HG03439 (cell line): Measurements from ENCODE around the gene PCOLCE2.
"Not testable (repeated sequence)": the region's sequence is repeated elsewhere in the genome, so short reads cannot be mapped to it uniquely, and the experiment has no call there.

ENCODE experiments used
- ATAC-seq: cut with Tn5 transposase; IDR thresholded peaks from one replicate; pipeline ENCODE4 v1.9.1; 2021; ENCODE audit warnings: mild to moderate bottlenecking, moderate library complexity; ENCODE audit not compliant: unreplicated experiment

PCOLCE2 gene

GRCh38 chr3:142902356-142902755 is 13.5 kb upstream of the PCOLCE2 start:
- ATAC-seq = no peak

- no peak for ATAC-seq
Observed at GRCh38 chr3:142898346-142899213, 9.7 kb upstream of the PCOLCE2 start.

DNA sequence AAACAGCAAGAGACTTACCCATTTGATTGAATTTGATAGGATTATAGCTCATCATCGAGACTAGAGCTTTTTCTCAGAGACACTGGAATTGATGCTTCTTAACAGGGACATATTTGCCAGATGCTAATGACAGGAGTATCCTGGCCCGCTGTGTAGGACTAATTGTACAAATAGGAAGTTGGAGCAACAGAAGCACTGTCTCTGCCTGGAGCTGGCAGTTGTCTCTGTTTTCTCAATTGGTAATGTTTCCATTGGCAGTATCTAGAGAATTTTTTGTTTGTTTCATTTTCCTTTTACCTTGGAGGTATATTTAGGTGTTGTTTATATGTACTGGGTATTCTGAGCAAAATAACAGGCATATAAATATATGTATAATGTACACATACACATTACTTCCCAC is 8.9 kb upstream of the PCOLCE2 start:
- ATAC-seq = no peak

DNA sequence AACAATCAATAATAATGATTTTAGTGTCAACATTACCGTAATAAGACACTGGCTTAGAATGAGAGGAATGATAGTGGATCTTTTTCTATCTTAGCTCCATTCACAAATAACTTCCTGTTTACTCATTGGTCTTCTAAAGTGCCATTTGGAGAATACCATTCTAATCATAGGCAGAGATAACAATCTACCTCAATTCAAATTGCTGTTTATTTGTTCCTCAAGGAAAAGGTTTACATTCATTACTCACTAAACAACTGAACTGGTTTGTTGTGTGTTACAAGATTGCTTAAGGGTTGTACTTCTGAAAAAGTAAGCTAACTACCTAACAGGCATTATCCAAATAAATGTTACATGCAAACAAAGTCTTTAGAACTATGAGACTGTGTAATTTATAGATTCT is 8.1 kb upstream of the PCOLCE2 start:
- no peak for ATAC-seq

DNA sequence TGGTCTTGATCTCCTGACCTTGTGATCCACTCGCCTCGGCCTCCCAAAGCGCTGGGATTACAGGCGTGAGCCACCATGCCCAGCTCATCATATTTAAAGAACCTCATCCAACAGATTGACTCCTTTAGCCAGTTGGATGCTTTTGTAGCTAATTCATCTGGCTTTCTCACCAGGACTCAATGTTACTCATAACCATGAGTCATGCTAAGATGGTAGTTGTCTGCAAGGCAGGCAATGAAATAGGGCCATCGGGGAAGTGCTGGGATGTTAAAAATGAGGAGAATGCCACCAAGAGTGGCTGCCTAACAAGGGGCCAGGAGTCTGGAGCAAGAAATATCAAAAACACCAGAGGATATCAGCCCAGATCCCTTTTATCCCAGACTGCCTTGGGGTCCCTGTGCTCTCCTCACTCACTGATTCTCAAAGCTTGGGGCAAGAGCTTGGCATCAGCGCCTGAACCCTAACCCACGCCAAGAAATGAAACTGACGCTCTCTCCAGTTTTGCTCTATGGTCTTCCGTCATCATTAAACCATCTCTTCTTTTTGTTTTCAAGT is 7.4 kb upstream of the PCOLCE2 start:
- no peak for ATAC-seq

- ATAC-seq = no peak
Observed at GRCh38 chr3:142894493-142894892, 5.6 kb upstream of the PCOLCE2 start.

DNA sequence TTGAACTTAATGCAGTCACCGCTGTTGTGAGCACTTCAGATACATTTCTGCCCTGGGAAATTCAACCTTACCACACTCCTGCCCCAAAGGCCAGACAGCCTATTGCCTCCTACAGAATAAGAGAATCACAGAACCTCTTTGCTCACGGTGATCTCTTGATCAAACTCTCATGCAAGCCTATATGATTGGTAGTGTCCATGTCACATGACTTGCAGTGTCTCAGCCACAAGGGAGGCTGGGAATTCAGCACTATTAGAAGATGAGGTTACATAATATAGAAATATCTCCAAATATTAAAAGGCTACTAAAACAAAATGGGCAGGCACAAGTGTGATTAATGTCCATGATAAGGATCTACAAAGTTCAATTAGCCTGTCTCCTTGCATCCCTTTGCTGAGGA is 3.8 kb upstream of the PCOLCE2 start:
- ATAC-seq = no peak

GRCh38 chr3:142890592-142890991 is 1.7 kb upstream of the PCOLCE2 start:
- ATAC-seq = no peak

- ATAC-seq = no peak
Observed at GRCh38 chr3:142889212-142890014, 530 bp upstream of the PCOLCE2 start.

DNA sequence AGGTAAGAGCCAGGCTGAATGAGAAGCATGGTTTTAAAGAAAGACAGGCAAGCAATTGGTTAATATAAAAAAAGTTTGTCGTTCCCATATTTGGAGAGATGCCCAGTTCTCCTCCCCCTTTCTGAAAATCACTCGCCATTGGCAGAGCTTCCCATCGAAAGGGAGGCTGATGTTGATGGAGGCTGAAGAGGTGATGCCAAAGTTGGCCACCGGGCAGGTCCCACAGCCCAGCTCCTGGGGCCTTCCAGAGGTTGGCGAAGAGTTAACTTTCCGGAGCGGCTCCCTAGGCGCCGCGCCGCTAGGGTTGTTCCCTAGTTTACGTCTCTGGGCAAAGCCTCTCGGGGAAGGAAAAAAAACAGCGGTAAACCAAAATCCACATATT is 793 bp downstream of the PCOLCE2 start:
- no peak for ATAC-seq

GRCh38 chr3:142886940-142887339 is 1.9 kb downstream of the PCOLCE2 start:
- ATAC-seq = no peak

- no peak for ATAC-seq
Observed at GRCh38 chr3:142886021-142886420, 2.9 kb downstream of the PCOLCE2 start.

DNA sequence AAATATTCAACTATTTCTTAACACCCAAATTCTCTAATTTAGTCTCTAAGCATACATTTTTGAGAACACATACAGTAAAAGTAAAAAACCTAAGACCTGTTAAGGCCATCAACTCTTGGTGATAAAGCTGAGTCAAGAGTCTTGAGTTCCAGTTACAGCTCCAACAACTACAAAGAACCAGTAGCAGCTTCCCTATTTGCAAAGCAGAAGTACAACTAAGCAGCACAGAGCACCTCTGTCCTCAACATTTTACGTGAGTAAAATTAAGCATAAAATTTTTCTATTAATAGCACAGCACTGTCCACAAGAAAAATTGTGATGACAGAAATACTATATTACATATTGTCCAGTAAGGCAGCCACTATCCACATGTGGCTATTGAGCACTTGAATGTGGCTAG is 4.4 kb downstream of the PCOLCE2 start:
- ATAC-seq = no peak

DNA sequence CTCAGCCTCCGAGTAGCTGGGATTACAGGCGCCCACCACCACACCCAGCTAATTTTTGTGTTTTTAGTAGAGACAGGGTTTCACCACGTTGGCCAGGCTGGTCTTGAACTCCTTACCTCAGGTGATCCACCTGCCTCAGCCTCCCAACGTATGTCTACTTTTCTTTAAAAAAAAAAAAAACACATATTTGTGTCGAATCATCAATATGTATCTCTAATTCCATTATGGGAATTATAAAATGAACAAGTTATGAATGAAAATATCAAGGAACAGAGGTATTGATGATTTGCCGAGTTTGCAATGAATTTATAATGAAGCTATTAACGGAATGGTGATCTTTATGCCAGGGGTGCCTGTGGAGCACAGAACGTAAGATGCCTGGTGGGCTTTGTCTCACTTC is 5.3 kb downstream of the PCOLCE2 start:
- ATAC-seq = not testable (repeated sequence)

GRCh38 chr3:142881445-142882224 is 7.2 kb downstream of the PCOLCE2 start:
- no peak for ATAC-seq

GRCh38 chr3:142878649-142879300 is 10.1 kb downstream of the PCOLCE2 start:
- ATAC-seq = no peak

DNA sequence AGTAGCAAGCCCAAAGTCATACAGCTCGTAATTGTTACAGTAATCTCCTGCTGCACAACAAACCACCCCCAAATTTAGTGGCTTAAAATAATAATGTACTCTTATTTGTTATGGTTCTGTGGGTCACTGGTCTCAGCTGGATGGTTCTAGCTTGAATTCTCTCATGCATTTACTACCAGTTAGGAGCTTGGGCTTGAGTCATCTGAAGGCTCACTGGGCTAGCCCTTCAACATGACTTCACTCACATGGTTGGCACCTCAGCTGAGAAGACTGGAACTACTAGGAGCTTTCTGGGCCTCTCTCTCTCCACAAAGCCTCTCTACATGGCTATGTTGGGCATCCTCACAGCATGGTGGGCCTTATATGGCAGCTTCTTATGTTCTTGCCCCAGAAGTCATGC is 12.5 kb downstream of the PCOLCE2 start:
- no peak for ATAC-seq

DNA sequence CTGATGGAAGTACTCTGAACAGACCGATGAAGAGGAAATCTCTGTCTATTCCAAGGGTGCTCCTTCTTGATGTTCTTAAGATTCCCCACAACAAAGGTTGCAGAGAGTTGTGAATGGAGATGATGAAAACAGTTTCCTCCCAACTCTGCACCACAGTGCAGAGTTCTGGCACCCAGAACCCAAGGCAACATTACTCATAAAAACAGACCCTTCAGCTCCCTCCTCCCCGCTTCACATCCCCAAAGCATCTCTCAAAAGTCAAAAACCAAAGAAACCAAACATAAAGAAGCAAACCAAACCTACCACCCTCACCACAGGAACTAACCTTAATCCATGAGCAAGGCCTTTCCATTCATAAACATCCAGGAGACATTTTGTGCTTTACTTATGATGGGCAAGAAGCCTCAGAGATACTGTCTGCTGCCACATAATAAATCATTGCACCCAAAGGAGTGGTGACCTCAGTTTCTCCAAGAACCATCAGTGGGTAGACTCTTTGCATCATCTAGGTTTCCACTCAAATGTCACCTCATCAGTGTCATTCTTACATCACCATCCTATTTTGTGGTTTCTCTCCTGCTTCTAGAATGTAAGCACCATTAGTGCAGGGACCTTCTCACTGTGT is 13.2 kb downstream of the PCOLCE2 start:
- ATAC-seq = no peak

- no peak for ATAC-seq
Observed at GRCh38 chr3:142875099-142875498, 13.8 kb downstream of the PCOLCE2 start.

DNA sequence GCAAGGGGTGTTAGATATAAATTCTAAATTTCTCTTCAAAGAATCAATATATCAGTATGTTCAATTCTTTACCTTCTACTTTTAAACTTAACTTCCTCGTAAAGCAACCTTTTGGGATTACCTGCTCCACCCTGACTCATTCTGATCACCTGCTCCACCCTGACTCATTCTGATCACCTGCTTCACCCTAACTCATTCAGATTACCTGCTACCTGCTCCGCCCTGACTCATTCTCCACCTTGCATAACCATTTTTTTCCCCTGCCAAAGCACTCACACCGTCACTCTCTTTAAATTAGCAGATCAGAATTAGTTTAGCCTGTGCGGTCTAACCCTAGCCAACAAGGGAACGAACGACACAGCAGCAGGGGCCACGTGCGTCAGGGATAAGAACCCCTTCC is 20.5 kb downstream of the PCOLCE2 start:
- not testable (repeated sequence) for ATAC-seq
